Glutamatergic neuron (in vitro differentiated cells): ENCODE measurements around the gene PCDHGA7. TPM values are rescaled to one million over a fixed set of nuclear protein-coding genes. Genes with fewer than 3 reads are reported as not detected.
A peak's percentile ranks its signal among the peaks of the same experiment; 100 is the strongest.

Source experiments
- DNase-seq: peaks from one replicate; pipeline ENCODE4 v3.0.0; 2022
- H3K27ac Mint-ChIP-seq: one replicate; pipeline ENCODE4 v1.8.0; 2020; ENCODE audit warnings: mild to moderate bottlenecking, mixed read lengths, inconsistent platforms; ENCODE audit not compliant: unreplicated experiment
- H3K27me3 Mint-ChIP-seq: one replicate; pipeline ENCODE4 v1.8.0; 2020; ENCODE audit warnings: mild to moderate bottlenecking, moderate library complexity, mixed read lengths, inconsistent platforms; ENCODE audit not compliant: unreplicated experiment
- H3K36me3 Mint-ChIP-seq: one replicate; pipeline ENCODE4 v1.8.0; 2020; ENCODE audit warnings: mild to moderate bottlenecking, mixed read lengths, inconsistent platforms; ENCODE audit not compliant: unreplicated experiment
- H3K4me1 Mint-ChIP-seq: one replicate; pipeline ENCODE4 v1.8.0; 2020; ENCODE audit warnings: mild to moderate bottlenecking, low read depth, mixed read lengths, inconsistent platforms; ENCODE audit not compliant: unreplicated experiment
- H3K4me3 Mint-ChIP-seq: one replicate; pipeline ENCODE4 v1.8.0; 2020; ENCODE audit warnings: mild to moderate bottlenecking, mixed read lengths, inconsistent platforms; ENCODE audit not compliant: unreplicated experiment
- H3K9me3 Mint-ChIP-seq: one replicate; pipeline ENCODE4 v1.8.0; 2020; ENCODE audit warnings: mild to moderate bottlenecking, moderate library complexity, mixed read lengths, inconsistent platforms; ENCODE audit not compliant: unreplicated experiment
- CTCF ChIP-seq: fragments of 200-600 bp; sonication (generic); IDR thresholded peaks from one replicate; pipeline ENCODE4 v1.5.0; 2021; ENCODE audit not compliant: partially characterized antibody, unreplicated experiment
- total RNA-seq: library from RNA; stranded (reverse); fragmentation: NEBNext Ultra II Directional; extraction: Animal tissue kit (Norgen Biotek cat#: 25700); gene quantifications from one replicate; pipeline ENCODE4 v1.2.1, GENCODE V29; 2021; ENCODE audit not compliant: unreplicated experiment

The PCDHGA7 gene
- total RNA-seq, 1 donor from 2014 or later: 4.2 TPM

GRCh38 chr5:141420855-141421488, 38.4 kb downstream of the PCDHGA7 start, which contains the start of gene PCDHGA11:
Gene PCDHGA11, plus strand, starts transcription at chr5:141421051. Its CDS starts 177 bp downstream, at chr5:141421228.
- no peak for DNase-seq
- Mint-ChIP-seq H3K36me3 (peaks cover 79% of the 10 kb centered on the region), H3K27ac (no peak within 1 kb of the TSS), H3K27me3 (peaks cover 23% of the 10 kb centered on the region), H3K9me3 (peaks cover 54% of the 10 kb centered on the region), H3K4me1 (no peaks in the 10 kb centered on the region), H3K4me3 (peak within 1 kb of the TSS; percentile 70)
- peak; percentile 38 for TF ChIP-seq CTCF

GRCh38 chr5:141421489-141421855, 38.9 kb downstream of the PCDHGA7 start:
- Mint-ChIP-seq H3K4me3 (peak overlapping the region; percentile 70), H3K9me3 (peaks cover 54% of the 10 kb centered on the region), H3K36me3 (peaks cover 84% of the 10 kb centered on the region), H3K27ac (no peak overlapping the region), H3K4me1 (no peaks in the 10 kb centered on the region), H3K27me3 (peaks cover 23% of the 10 kb centered on the region)
- TF ChIP-seq CTCF: no peak
- no peak for DNase-seq

- Mint-ChIP-seq H3K4me3 (no peak overlapping the region), H3K9me3 (peaks cover 57% of the 10 kb centered on the region), H3K36me3 (peaks cover 88% of the 10 kb centered on the region), H3K27me3 (peaks cover 23% of the 10 kb centered on the region), H3K4me1 (no peaks in the 10 kb centered on the region), H3K27ac (peak overlapping the region; percentile 12)
- DNase-seq: no peak
- no peak for TF ChIP-seq CTCF
These were observed 40.3 kb downstream of the PCDHGA7 start for GRCh38 chr5:141422742-141423291.

- Mint-ChIP-seq H3K36me3 (peaks cover 83% of the 10 kb centered on the region), H3K4me1 (no peaks in the 10 kb centered on the region), H3K27ac (no peak overlapping the region), H3K9me3 (peaks cover 47% of the 10 kb centered on the region), H3K4me3 (peak overlapping the region; percentile 20), H3K27me3 (peaks cover 12% of the 10 kb centered on the region)
- no peak for DNase-seq
- TF ChIP-seq CTCF: no peak
These were observed 45.4 kb downstream of the PCDHGA7 start for GRCh38 chr5:141427783-141428426.
